DMS114 treated with DMSO at 0.1 percent for 48 hours (cell line): Measurements from ENCODE around the gene PTK6.
"Not testable (repeated sequence)": the region's sequence is repeated elsewhere in the genome, so short reads cannot be mapped to it uniquely, and the experiment has no call there.

Experiments
- DNase-seq: peaks from one replicate; lab custom pipeline; 2025; ENCODE audit not compliant: unreplicated experiment; lab: John Stamatoyannopoulos, UW

Gene PTK6

GRCh38 chr20:63517376-63518309, 19.5 kb downstream of the PTK6 start:
- no peak for DNase-seq

GRCh38 chr20:63514520-63514919, 22.7 kb downstream of the PTK6 start:
- DNase-seq, result not testable (repeated sequence)

GRCh38 chr20:63513207-63513606, 24.0 kb downstream of the PTK6 start:
- DNase-seq, result no peak

GRCh38 chr20:63509088-63509564, 28.1 kb downstream of the PTK6 start:
- DNase-seq, result no peak

- no peak for DNase-seq
Measured at GRCh38 chr20:63508072-63508768, 29.0 kb downstream of the PTK6 start.

GRCh38 chr20:63507083-63507743, 30.0 kb downstream of the PTK6 start:
- DNase-seq, result no peak

- no peak for DNase-seq
Measured at GRCh38 chr20:63505723-63506122, 31.5 kb downstream of the PTK6 start.

GRCh38 chr20:63505281-63505680, 31.9 kb downstream of the PTK6 start:
- no peak for DNase-seq

GRCh38 chr20:63504642-63505041, 32.5 kb downstream of the PTK6 start:
- DNase-seq, result no peak

- DNase-seq, result no peak
Measured at GRCh38 chr20:63503524-63503923, 33.7 kb downstream of the PTK6 start.

- no peak for DNase-seq
Measured at GRCh38 chr20:63502671-63503172, 34.5 kb downstream of the PTK6 start.

GRCh38 chr20:63501818-63502670, 35.1 kb downstream of the PTK6 start:
- no peak for DNase-seq

- no peak for DNase-seq
Measured at GRCh38 chr20:63500902-63501817, 36.0 kb downstream of the PTK6 start.

- no peak for DNase-seq
Measured at GRCh38 chr20:63500151-63500901, 36.9 kb downstream of the PTK6 start.

GRCh38 chr20:63499338-63499969, 37.7 kb downstream of the PTK6 start:
- DNase-seq, result no peak

GRCh38 chr20:63498960-63499337, 38.2 kb downstream of the PTK6 start, which contains the start of gene EEF1A2:
Gene EEF1A2, minus strand, starts transcription at chr20:63499083. Its CDS starts 1,320 bp downstream, at chr20:63497763.
- DNase-seq, result no peak

- DNase-seq, result no peak
Measured at GRCh38 chr20:63497946-63498935, 38.9 kb downstream of the PTK6 start.
